Measurements from ENCODE around the gene AHCYL2. TPM values are rescaled to one million over a fixed set of nuclear protein-coding genes. Genes with fewer than 3 reads are reported as not detected.

The AHCYL2 gene
- total RNA-seq, 4 donors from 2014 or later, result 14.7 to 22.6 (median 16.9) TPM

- TF ChIP-seq CTCF (IDR thresholded peaks at IDR 0.05; ENCODE audit: low read depth), result no peak
Measured at GRCh38 chr7:129354428-129355157, 129.8 kb downstream of the AHCYL2 start.

- no peak for TF ChIP-seq CTCF (IDR thresholded peaks at IDR 0.05; ENCODE audit: low read depth)
Measured at GRCh38 chr7:129356176-129356575, 131.3 kb downstream of the AHCYL2 start.

GRCh38 chr7:129359176-129359575 is 134.3 kb downstream of the AHCYL2 start:
- TF ChIP-seq CTCF (IDR thresholded peaks at IDR 0.05; ENCODE audit: low read depth), result no peak

GRCh38 chr7:129359638-129360037 is 134.8 kb downstream of the AHCYL2 start:
- TF ChIP-seq CTCF (IDR thresholded peaks at IDR 0.05; ENCODE audit: low read depth), result no peak

GRCh38 chr7:129361771-129362170 is 136.9 kb downstream of the AHCYL2 start:
- no peak for TF ChIP-seq CTCF (IDR thresholded peaks at IDR 0.05; ENCODE audit: low read depth)

- no peak for TF ChIP-seq CTCF (IDR thresholded peaks at IDR 0.05; ENCODE audit: low read depth)
Measured at GRCh38 chr7:129362496-129362895, 137.7 kb downstream of the AHCYL2 start.

- TF ChIP-seq CTCF (IDR thresholded peaks at IDR 0.05; ENCODE audit: low read depth), result no peak
Measured at GRCh38 chr7:129367349-129367699, 142.5 kb downstream of the AHCYL2 start.
